ENCODE results near the gene KCTD11.
A peak's percentile ranks its signal among the peaks of the same experiment; 100 is the strongest.
"Not testable (repeated sequence)": the region's sequence is repeated elsewhere in the genome, so short reads cannot be mapped to it uniquely, and the experiment has no call there.

KCTD11 gene

GRCh38 chr17:7322520-7323194, 29.3 kb upstream of the KCTD11 start:
- DNase-seq (ENCODE audit: extremely low read depth in 1 of 2, low read depth in 1 of 2): no peak

- DNase-seq (ENCODE audit: extremely low read depth in 1 of 2, low read depth in 1 of 2): peak in 1 of 2 donors; percentile 56
Observed at GRCh38 chr17:7323731-7324437, 28.1 kb upstream of the KCTD11 start.

DNA sequence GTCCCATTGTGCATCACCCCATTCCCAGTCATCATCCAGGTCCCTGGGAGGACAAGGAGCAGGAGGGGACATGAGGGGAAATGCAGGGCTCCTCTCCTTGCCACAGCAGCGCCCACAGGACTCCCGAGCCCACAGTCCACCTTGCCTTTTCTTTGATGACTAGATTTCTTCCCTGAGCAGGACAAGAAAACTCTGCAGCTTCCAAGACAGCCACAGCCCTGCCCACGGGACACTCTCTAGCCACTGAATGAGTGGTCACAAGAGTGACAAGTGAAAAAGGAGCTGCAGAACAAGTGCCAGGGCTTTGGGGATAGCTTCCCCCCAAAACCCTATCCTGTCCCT, 27.6 kb upstream of the KCTD11 start:
- no peak for DNase-seq (ENCODE audit: extremely low read depth in 1 of 2, low read depth in 1 of 2)

- DNase-seq (ENCODE audit: extremely low read depth in 1 of 2, low read depth in 1 of 2): no peak
Observed at GRCh38 chr17:7325031-7325528, 26.9 kb upstream of the KCTD11 start.

DNA sequence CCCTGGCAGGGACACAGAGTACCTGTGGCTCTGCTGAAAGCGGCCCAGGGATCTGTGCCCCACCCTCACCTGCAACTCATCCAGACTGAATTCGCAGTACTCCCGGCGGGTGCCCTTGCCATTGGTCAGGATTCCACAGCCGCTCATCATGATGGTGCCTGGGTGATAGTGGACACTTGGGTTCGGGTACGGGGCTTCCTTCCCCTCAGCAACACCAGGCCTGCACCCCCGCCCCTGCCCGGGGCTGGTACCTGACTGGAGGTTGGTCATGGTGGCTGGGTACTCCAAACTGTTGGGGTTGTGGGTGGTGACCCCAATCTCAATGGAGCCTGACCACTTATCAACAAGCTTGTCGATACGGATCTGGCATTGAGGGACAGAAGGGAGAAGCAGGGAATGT, 25.8 kb upstream of the KCTD11 start:
- no peak for DNase-seq (ENCODE audit: extremely low read depth in 1 of 2, low read depth in 1 of 2)

GRCh38 chr17:7327056-7327455, 24.9 kb upstream of the KCTD11 start:
- DNase-seq (ENCODE audit: extremely low read depth in 1 of 2, low read depth in 1 of 2): no peak

DNA sequence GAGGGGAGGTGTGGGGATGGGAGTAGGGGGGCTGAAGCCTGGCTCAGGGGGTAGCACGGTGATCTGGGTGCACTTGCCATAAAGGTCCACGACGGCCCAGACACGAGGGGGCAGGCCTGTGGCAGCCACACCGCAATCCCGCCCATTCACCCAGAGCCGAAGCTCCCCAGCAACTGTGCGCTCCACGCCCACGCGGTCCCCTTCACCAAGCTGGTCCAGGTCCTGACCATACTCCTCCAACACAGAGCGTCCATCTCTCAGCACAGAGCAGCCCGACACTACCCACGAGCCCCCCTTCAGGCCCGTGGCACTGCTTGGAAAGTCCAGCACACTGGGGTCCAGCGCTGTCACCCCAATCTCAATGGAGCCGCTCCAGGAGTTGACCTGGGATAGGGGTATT, 24.5 kb upstream of the KCTD11 start:
- DNase-seq (ENCODE audit: extremely low read depth in 1 of 2, low read depth in 1 of 2): no peak

DNA sequence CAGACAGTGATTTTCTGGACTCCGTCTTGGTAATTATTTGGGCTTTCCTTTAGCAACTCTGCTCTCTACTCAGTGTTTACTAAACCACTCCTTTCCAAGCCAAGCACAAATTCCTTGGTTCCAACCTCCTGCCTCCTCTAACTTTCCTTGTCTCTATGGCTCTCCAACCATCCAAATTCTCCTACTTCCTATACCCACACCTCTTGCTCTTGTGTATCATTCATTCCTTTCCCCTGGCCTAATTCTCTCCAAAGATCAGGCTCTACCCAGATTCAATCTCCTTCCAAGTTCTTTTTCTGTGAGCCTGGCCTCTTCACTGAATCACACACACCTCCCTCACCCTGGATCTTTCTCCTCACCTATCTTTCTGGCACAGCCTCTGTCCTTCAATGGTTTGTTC, 24.0 kb upstream of the KCTD11 start:
- no peak for DNase-seq (ENCODE audit: extremely low read depth in 1 of 2, low read depth in 1 of 2)

GRCh38 chr17:7328840-7329373, 23.1 kb upstream of the KCTD11 start, which contains the start of gene NEURL4:
NEURL4 (minus strand) TSS chr17:7329335; CDS start chr17:7329312, 23 bp downstream.
- no peak for DNase-seq (ENCODE audit: extremely low read depth in 1 of 2, low read depth in 1 of 2)

DNA sequence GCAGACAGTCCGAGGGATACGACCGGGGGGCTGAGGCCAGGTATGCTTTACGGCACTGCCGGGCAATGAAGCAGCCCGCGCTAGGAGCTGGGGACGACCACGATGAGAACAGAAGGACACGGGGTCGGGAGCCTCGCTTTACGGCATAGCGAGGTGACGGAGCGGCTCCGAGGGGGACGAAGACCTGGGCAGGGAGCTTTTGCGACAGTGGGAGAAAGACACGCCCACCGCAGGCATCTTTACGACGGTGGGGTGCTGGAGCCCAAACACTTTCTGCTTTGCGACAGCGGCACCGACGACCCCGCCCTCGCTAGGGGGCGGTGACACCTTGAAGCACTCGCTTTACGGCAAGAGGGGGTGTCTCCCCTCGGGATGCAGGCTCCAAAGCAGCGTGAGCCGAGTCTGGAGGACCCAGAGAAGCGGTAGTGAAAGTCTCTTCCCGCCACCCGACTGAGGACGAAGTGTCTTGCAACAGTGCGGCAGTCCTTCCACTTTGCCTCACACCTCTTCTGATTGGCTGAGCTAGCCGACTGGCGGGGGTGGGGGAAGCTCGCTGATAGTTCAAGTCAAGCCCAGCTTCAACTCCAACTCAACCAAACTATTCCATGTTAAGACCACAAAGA, 22.5 kb upstream of the KCTD11 start:
- peak; percentile 91 for DNase-seq (ENCODE audit: extremely low read depth in 1 of 2, low read depth in 1 of 2)

- peak in 1 of 2 donors; percentile 64 for DNase-seq (ENCODE audit: extremely low read depth in 1 of 2, low read depth in 1 of 2)
Observed at GRCh38 chr17:7329997-7330637, 21.8 kb upstream of the KCTD11 start.

DNA sequence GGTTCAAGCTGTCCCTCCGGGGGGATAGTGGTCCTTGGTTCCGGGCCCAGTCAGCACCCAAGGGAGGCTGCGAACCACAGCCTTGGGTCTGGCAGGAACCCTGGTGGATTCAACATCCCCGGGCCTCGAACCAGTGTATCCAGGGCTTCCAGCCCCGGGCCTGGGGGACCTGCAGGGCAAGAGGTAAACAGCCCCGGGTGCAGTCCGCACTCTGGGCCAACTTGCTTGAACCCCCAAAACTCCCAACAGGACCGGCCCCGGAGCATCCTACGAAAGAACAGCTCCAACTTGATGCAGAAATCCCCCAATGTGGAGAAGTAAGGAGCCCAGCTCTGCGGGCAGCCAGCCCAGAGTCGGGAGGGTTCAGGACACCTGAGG, 21.3 kb upstream of the KCTD11 start:
- no peak for DNase-seq (ENCODE audit: extremely low read depth in 1 of 2, low read depth in 1 of 2)

- no peak for DNase-seq (ENCODE audit: extremely low read depth in 1 of 2, low read depth in 1 of 2)
Observed at GRCh38 chr17:7332111-7332510, 19.9 kb upstream of the KCTD11 start.

DNA sequence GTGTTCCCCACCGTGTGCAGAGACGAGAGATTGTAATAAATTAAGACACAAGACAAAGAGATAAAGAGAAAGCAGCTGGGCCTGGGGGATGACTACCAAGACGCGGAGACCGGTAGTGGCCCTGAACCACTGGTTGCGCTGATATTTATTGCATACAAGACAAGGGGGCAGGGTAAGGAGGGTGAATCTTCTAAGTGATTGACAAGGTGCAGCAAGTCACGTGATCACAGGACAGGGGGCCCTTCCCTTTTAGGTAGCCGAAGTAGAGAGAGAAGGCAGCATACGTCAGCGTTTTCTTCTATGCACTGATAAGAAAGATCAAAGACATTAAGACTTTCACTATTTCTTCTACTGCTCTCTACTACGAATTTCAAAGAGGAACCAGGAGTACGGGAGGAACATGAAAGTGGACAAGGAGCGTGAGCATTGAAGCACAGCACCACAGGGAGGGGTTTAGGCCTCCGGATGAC, 19.3 kb upstream of the KCTD11 start:
- DNase-seq (ENCODE audit: extremely low read depth in 1 of 2, low read depth in 1 of 2): not testable (repeated sequence)

DNA sequence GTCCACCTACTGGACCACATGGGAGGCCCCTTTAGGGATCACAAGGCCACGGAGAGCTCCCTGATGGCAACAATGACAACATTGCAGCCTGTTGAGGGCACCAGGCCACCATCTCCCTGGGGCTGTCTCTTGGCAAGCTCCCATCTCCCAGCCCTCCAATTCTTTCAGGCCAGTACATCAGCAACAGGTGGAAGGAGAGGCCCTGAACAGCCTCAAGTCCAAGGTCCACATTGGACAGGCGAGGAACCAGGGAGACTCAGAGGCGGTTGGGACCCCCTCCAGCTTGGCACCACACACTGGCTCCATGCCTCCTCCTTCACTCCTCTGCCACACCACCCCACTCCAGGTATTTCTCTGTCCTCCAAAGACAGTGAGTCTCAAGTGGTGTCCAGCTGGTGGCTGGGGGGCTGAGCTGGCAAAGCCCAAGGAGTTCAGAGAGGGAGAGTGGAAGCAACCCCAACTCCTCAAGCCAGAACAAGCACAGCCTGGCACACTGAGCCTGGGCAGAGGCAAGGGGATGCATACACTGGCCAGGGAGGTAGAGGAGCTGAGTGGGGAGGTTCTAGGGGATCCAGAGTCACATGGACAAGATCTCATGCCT, 16.9 kb upstream of the KCTD11 start:
- no peak for DNase-seq (ENCODE audit: extremely low read depth in 1 of 2, low read depth in 1 of 2)

DNA sequence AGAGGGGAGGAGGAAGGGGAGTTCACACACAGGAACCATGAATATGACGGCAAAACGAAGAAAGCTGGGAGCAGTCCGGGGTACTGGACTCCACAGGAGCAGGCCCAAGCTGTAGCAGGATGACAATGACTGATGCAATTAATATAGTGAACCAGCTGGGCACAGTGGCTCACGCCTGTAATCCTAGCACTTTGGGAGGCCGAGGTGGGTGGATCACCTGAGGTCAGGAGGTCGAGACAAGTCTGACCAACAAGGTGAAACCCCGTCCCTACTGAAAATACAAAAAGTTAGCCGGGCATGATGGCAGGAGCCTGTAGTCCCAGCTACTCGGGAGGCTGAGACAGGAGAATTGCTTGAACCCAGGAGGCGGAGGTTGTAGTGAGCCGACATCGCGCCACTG, 16.2 kb upstream of the KCTD11 start:
- not testable (repeated sequence) for DNase-seq (ENCODE audit: extremely low read depth in 1 of 2, low read depth in 1 of 2)

DNA sequence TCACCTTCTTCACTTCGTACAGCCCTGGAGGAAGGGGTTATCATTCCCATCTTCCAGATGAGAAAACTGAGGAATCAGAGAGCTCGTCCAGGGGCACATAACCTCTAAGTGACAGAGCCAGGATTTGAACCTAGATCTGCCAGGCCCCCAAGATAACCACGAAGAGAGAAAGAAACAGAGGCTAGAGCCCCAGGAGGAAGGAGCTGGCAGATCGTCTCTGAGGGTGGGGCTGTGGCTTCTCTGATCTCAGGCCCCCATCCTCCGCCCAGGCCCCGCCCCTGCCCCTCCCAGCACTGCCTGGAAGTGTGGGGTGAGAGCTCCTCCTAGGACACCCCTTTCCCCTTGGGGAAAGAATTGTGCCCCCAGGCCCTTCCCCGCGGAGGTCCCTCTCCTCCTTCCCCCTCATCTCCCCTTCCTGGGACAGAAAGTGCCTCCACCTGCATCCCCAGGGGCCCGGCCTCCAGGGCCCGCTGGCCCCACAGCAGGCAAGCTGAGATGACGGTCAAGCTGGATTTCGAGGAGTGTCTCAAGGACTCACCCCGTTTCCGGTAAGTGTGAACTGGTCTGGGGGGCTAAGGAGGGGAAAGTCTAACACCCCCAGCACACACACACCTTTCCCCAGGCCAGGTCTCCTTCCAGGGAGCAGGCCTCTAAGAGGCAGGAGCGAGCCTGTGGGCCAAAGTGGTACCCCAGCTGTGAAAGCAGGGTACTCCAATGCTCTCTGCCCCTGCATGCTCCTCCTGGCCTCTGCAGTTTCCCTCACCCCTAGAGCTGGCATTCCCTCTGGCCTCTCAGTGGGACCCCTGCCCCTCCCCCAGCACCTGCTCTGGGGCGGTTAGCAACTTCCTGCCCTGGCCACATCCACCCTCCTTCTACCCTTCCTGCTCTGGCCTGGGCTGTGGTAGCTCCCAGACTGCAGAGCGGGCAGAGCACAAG, 15.5 kb upstream of the KCTD11 start, which contains the start of gene ACAP1:
Gene ACAP1, plus strand, starts transcription at position 290 of the 936 bp plus-strand sequence. Its CDS starts 206 bp downstream, at position 496.
- DNase-seq (ENCODE audit: extremely low read depth in 1 of 2, low read depth in 1 of 2): peak; percentile 70 to 81

DNA sequence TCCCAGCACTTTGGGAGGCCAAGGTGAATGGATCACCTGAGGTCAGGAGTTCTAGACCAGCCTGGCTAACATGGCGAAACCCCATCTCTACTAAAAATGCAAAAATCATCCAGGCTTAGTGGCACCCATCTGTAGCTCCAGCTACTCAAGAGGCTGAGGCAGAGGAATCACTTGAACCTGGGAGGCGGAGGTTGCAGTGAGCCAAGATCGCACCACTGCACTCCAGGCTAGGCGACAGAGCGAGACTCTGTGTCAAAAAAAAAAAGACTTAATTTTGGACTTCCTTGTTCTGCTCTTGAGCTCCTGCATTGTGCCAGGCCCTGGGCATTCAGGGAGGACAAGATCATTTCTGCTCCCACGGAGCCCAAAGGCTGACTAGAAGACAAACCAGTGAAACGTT, 14.4 kb upstream of the KCTD11 start:
- DNase-seq (ENCODE audit: extremely low read depth in 1 of 2, low read depth in 1 of 2): not testable (repeated sequence)

- no peak for DNase-seq (ENCODE audit: extremely low read depth in 1 of 2, low read depth in 1 of 2)
Observed at GRCh38 chr17:7340179-7340578, 11.8 kb upstream of the KCTD11 start.
